Measurements from ENCODE around the gene HSD17B12. TPM values are rescaled to one million over a fixed set of nuclear protein-coding genes. Genes with fewer than 3 reads are reported as not detected.

The HSD17B12 gene
- total and polyA plus RNA-seq, 2 of the 4 experiments (the other 2 are of a cell fraction): 38.0 to 44.6 TPM

DNA sequence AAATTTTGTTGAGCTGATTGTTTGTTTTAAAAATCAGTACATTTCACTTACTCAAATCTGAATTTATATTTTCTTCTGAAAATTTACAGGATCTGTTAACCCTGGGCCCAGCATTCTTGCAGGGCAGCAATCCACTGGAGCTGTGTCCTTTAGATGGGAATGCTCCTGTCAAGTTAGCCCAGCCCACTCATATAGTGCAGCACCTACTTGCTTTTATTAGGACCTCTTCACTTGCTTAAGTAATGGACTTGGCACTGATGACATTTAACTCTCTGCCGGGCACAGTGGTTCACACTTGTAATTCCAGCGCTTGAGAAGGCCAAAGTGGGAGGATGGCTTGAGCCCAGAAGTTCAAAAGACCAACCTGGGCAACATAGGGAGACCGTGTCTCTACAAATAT is 89.6 kb downstream of the HSD17B12 start:
- Histone ChIP-seq H3K9me1 (ENCODE audit: insufficient read depth, low read length) (no peaks in the 10 kb centered on the region), H2BK20ac (ENCODE audit: low read depth, low read length) (no peak overlapping the region), H3K23ac (ENCODE audit: low read depth, low read length) (no peak overlapping the region), H3K56ac (ENCODE audit: extremely low read depth, insufficient read depth, low read length) (no peak overlapping the region), H3K27me3 (ENCODE audit: control insufficient read depth, insufficient read depth, low read length) (no peaks in the 10 kb centered on the region), H3K9me3 (ENCODE audit: control insufficient read depth, insufficient read depth, low read length) (no peaks in the 10 kb centered on the region), H2BK5ac (ENCODE audit: low read depth, low read length, poor library complexity, severe bottlenecking) (no peak overlapping the region), H2BK15ac (ENCODE audit: low read depth, low read length) (no peak overlapping the region), H4K5ac (ENCODE audit: low read depth, low read length) (no peak overlapping the region), H4K91ac (ENCODE audit: insufficient read depth, low read depth, low read length) (no peak overlapping the region), H4K8ac (ENCODE audit: low read depth in 2 of 2, low read length in 2 of 2) (no peak overlapping the region), H3K18ac (ENCODE audit: low read depth, low read length) (no peak overlapping the region), H3K27ac (ENCODE audit: insufficient read depth, low read length) (no peak overlapping the region), H3K4ac (ENCODE audit: low read depth, low read length) (no peak overlapping the region), H2BK120ac (ENCODE audit: low read depth, low read length) (no peak overlapping the region), H2AFZ (replicated peaks; ENCODE audit: low read length, poor library complexity) (no peak overlapping the region), H3K9ac (ENCODE audit: low read depth, low read length) (no peak overlapping the region), H2AK9ac (replicated peaks; ENCODE audit: low read depth, low read length, poor library complexity) (no peak overlapping the region), H3K4me2 (ENCODE audit: low read depth, low read length) (no peak overlapping the region), H3K4me3 (ENCODE audit: insufficient read depth, low read depth, low read length) (no peak overlapping the region), H2AK5ac (ENCODE audit: low read depth, low read length) (no peak overlapping the region), H3K14ac (replicated peaks; ENCODE audit: low read depth, low read length) (no peak overlapping the region), H3K79me1 (ENCODE audit: low read depth in 1 of 2, low read length in 2 of 2) (peaks cover 0 to 9% of the 10 kb centered on the region in 2 experiments; a peak in 3 of 4 replicates), H3K36me3 (ENCODE audit: control insufficient read depth, insufficient read depth, low read length) (peaks cover 1% of the 10 kb centered on the region; the same call in 1 of the 2 replicates), H3K4me1 (ENCODE audit: control insufficient read depth, insufficient read depth, low read length) (no peaks in the 10 kb centered on the region), H4K20me1 (ENCODE audit: insufficient read depth, low read length) (no peaks in the 10 kb centered on the region; the same call in 1 of the 2 replicates)
- dilution Hi-C loops (cut with HindIII; ENCODE audit: low sequenced_read_pairs, unreplicated experiment) (no loop called here), in situ Hi-C loops (cut with MboI; ENCODE audit: low sequenced_read_pairs) (no loop called here), intact Hi-C loops (cut with micrococcal nuclease) (no loop called here)
- DNase-seq (no peak), ATAC-seq (ENCODE audit: low read depth) (no peak)
- BruUV-seq (replicated peaks): no TSS peak
- ChIA-PET CTCF (no interaction called here), POLR2A (ENCODE audit: unreplicated experiment) (no interaction called here)
- no peak for TF ChIP-seq BHLHE40 (IDR thresholded peaks at IDR 0.05; ENCODE audit: low read depth, low read length)
- no peak for TF ChIP-seq RCOR1 (IDR thresholded peaks at IDR 0.05; ENCODE audit: insufficient replicate concordance, low read length)
- WGBS, 2 experiments (ENCODE audit: extremely low coverage in 2 of 2, insufficient read length in 1 of 2): no CpG with 5 or more reads among the region's 3 CpGs

Data from IMR-90 (cell line).